Stimulated activated naive B cell treated with anti-CD40 and anti-IgM and Interleukin-4, amounts not matched to agents 10 μg/mL and 1 μg/mL and 100 μg/mL, for 72 hours (primary cell): ENCODE results near the gene ADK.
"Not testable (repeated sequence)": the region's sequence is repeated elsewhere in the genome, so short reads cannot be mapped to it uniquely, and the experiment has no call there.

ENCODE experiments used
- ATAC-seq, 2 donors: fragments of 150-1000 bp; cut with Tn5 transposase; replicated peaks; 2 replicates each; pipeline ENCODE4 v1.10.0; 2021; ENCODE audit warnings: moderate library complexity in 1 of 2
- DNase-seq: peaks from one replicate; pipeline ENCODE4 v3.0.0; 2021
- H3K27ac Mint-ChIP-seq: one replicate; pipeline ENCODE4 v1.8.0; 2022; ENCODE audit warnings: mild to moderate bottlenecking, mixed read lengths
- H3K27me3 Mint-ChIP-seq, 2 donors: one replicate each; pipeline ENCODE4 v1.8.0; 2022; ENCODE audit warnings: mixed read lengths in 2 of 2
- H3K36me3 Mint-ChIP-seq, 2 donors: one replicate each; pipeline ENCODE4 v1.8.0; 2022; ENCODE audit warnings: mixed read lengths in 2 of 2, mild to moderate bottlenecking in 1 of 2
- H3K4me1 Mint-ChIP-seq, 2 donors: one replicate each; pipeline ENCODE4 v1.8.0; 2022; ENCODE audit warnings: mixed read lengths in 2 of 2, mild to moderate bottlenecking in 1 of 2
- H3K4me3 Mint-ChIP-seq, 2 donors: one replicate each; pipeline ENCODE4 v1.8.0; 2022; ENCODE audit warnings: mild to moderate bottlenecking in 2 of 2, mixed read lengths in 2 of 2, moderate library complexity in 1 of 2
- H3K9me3 Mint-ChIP-seq, 2 donors: one replicate each; pipeline ENCODE4 v1.8.0; 2022; ENCODE audit warnings: mixed read lengths in 2 of 2, mild to moderate bottlenecking in 1 of 2

ADK gene

DNA sequence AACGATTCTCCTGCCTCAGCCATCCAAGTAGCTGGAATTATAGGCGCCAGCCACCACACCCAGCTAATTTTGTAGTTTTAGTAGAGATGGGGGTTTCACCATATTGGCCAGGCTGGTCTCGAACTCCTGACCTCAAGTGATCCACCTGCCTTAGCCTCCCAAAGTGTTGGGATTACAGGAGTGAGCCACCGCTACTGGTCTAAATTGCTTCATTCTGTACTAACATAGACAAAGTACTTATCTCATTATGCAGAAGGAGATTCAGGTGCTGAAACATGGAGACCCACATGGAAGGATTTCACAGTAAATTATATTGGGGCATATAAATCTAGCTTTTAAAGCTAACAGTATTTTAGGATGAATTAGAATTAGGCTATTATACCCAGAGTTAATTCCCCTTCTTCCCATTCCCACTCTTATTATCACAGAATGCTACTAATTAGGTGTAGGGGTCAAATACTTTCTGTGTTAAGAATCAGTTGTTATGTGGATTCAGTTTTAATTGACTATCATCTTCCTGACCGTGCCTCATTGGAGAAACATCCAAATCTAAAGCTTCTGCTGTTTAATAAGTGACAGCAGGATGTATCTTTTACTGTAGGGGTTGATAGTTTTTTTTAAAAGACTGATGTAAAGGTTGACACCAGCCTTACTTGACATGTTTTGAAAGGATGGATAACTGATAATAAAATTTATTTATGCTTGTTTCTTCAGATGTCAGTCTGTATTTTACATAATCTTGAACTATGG lies 27.2 kb downstream of the ADK start:
- Mint-ChIP-seq H3K4me1 (peaks cover 26 to 54% of the 10 kb centered on the region in 2 donors), H3K27ac (peak overlapping the region; percentile 56), H3K27me3 (no peaks in the 10 kb centered on the region), H3K9me3 (no peaks in the 10 kb centered on the region), H3K36me3 (peaks cover 0 to 16% of the 10 kb centered on the region in 2 donors), H3K4me3 (peak overlapping the region; percentile 73 to 95)
- DNase-seq = no peak
- no peak for ATAC-seq

DNA sequence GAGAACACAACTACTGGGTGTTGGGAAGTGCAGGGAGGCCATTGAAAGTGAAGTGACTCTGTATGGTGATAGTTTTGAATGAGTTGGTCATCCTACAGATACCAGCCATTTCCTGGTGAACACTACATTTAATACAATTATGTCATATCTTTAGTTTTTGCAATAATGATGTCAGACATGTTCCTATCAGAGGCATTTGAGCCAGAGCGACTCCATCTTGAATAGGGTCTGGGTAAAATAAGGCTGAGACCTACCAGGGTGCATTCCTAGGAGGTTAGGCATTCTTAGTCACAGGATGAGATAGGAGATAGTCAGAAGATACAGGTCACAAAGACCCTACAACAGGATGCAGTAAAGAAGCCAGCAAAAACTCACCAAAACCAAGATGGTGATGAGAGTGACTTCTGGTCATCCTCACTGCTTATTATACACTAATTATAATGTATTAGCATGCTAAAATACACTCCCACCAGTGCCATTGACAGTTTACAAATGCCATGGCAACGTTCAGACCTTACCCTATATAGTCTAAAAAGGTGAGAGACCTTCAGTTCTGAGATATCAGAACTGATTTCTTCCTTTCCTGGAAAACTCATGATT lies 28.2 kb downstream of the ADK start:
- Mint-ChIP-seq H3K27me3 (no peaks in the 10 kb centered on the region), H3K36me3 (peaks cover 0 to 16% of the 10 kb centered on the region in 2 donors), H3K4me3 (peak overlapping the region; percentile 48 to 51), H3K27ac (peak overlapping the region; percentile 42), H3K4me1 (peaks cover 26 to 54% of the 10 kb centered on the region in 2 donors), H3K9me3 (no peaks in the 10 kb centered on the region)
- no peak for ATAC-seq
- DNase-seq = no peak

GRCh38 chr10:74186678-74187077 lies 35.7 kb downstream of the ADK start:
- Mint-ChIP-seq H3K27me3 (no peaks in the 10 kb centered on the region), H3K4me1 (peaks cover 30 to 66% of the 10 kb centered on the region in 2 donors), H3K9me3 (peaks cover 0 to 4% of the 10 kb centered on the region in 2 donors), H3K4me3 (no peak overlapping the region), H3K27ac (no peak overlapping the region), H3K36me3 (peaks cover 12 to 26% of the 10 kb centered on the region in 2 donors)
- DNase-seq (no peak), ATAC-seq (no peak)

- no peaks in the 10 kb centered on the region for H3K27me3 Mint-ChIP-seq
- H3K9me3 Mint-ChIP-seq = peaks cover 0 to 4% of the 10 kb centered on the region in 2 donors
- peaks cover 12 to 26% of the 10 kb centered on the region in 2 donors for H3K36me3 Mint-ChIP-seq
- H3K4me3 Mint-ChIP-seq = no peak overlapping the region
- DNase-seq (no peak), ATAC-seq (no peak)
- peak overlapping the region; percentile 90 for H3K27ac Mint-ChIP-seq
- H3K4me1 Mint-ChIP-seq = peaks cover 30 to 68% of the 10 kb centered on the region in 2 donors
Observed at GRCh38 chr10:74187237-74187636, 36.2 kb downstream of the ADK start.

DNA sequence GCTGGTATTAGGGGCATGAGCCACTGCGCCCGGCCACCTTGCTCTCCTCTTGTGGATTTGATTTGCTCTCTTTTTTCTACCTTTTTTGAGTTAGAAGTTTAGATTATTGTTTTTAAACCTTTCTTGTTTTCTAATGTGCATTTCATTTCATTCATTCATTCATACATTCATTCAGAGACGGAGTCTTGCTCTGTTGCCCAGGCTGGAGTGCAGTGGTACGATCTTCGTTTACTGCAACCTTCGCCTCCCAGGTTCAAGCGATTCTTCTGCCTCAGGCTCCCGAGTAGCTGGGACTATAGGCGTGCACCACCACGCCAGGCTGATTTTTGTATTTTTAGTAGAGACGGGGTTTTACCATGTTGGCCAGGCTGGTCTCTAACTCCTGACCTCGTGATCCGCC lies 37.6 kb downstream of the ADK start:
- H3K4me3 Mint-ChIP-seq, DNase-seq, H3K9me3 Mint-ChIP-seq, H3K27me3 Mint-ChIP-seq, ATAC-seq: not testable (repeated sequence)
- Mint-ChIP-seq H3K4me1 (peaks cover 36 to 73% of the 10 kb centered on the region in 2 donors), H3K36me3 (peaks cover 12 to 26% of the 10 kb centered on the region in 2 donors), H3K27ac (peak overlapping the region; percentile 85)

- peaks cover 8 to 25% of the 10 kb centered on the region in 2 donors for H3K36me3 Mint-ChIP-seq
- H3K4me3 Mint-ChIP-seq = peak overlapping the region; percentile 72 to 73
- H3K9me3 Mint-ChIP-seq = peaks cover 0 to 3% of the 10 kb centered on the region in 2 donors
- ATAC-seq = peak; percentile 95 to 97
- H3K27ac Mint-ChIP-seq = peak overlapping the region; percentile 94
- H3K27me3 Mint-ChIP-seq = no peaks in the 10 kb centered on the region
- H3K4me1 Mint-ChIP-seq = peaks cover 43 to 81% of the 10 kb centered on the region in 2 donors
- DNase-seq = no peak
Observed at GRCh38 chr10:74189999-74190421, 39.0 kb downstream of the ADK start.

- Mint-ChIP-seq H3K4me3 (peak overlapping the region; percentile 72 to 73), H3K9me3 (peaks cover 0 to 2% of the 10 kb centered on the region in 2 donors), H3K36me3 (peaks cover 8 to 24% of the 10 kb centered on the region in 2 donors), H3K27ac (peak overlapping the region; percentile 94), H3K27me3 (no peaks in the 10 kb centered on the region), H3K4me1 (peaks cover 42 to 81% of the 10 kb centered on the region in 2 donors)
- DNase-seq (no peak), ATAC-seq (no peak)
Observed at GRCh38 chr10:74190494-74190893, 39.5 kb downstream of the ADK start.

- no peak overlapping the region for H3K27ac Mint-ChIP-seq
- no peaks in the 10 kb centered on the region for H3K27me3 Mint-ChIP-seq
- H3K36me3 Mint-ChIP-seq = peaks cover 9 to 19% of the 10 kb centered on the region in 2 donors
- no peak overlapping the region for H3K4me3 Mint-ChIP-seq
- DNase-seq (no peak), ATAC-seq (no peak)
- peaks cover 35 to 74% of the 10 kb centered on the region in 2 donors for H3K4me1 Mint-ChIP-seq
- H3K9me3 Mint-ChIP-seq = peaks cover 3 to 4% of the 10 kb centered on the region in 2 donors
Observed at GRCh38 chr10:74194545-74194944, 43.5 kb downstream of the ADK start.

DNA sequence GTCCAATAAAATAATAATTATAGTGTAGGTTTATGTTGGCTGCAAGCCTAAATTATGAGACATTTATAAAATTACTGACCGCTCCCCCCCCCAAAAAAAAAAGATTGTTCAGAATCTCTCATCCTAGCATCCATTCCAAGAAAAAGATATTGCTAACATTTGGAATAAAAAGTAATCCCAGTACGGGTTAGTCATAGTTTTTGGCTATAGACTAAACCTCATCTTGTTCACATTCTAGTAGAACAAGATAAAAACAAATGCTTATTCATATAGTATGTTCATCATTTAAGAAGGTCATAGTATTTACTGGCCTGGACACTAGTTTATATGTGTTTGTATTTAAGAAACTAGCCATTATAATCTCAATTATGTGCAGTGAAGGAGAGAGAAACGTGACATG lies 44.0 kb downstream of the ADK start:
- no peak for ATAC-seq
- H3K4me1 Mint-ChIP-seq = peaks cover 31 to 70% of the 10 kb centered on the region in 2 donors
- peak overlapping the region; percentile 15 for H3K27ac Mint-ChIP-seq
- peaks cover 3 to 4% of the 10 kb centered on the region in 2 donors for H3K9me3 Mint-ChIP-seq
- no peak for DNase-seq
- H3K36me3 Mint-ChIP-seq = peaks cover 9 to 16% of the 10 kb centered on the region in 2 donors
- no peak overlapping the region for H3K4me3 Mint-ChIP-seq
- H3K27me3 Mint-ChIP-seq = no peaks in the 10 kb centered on the region

DNA sequence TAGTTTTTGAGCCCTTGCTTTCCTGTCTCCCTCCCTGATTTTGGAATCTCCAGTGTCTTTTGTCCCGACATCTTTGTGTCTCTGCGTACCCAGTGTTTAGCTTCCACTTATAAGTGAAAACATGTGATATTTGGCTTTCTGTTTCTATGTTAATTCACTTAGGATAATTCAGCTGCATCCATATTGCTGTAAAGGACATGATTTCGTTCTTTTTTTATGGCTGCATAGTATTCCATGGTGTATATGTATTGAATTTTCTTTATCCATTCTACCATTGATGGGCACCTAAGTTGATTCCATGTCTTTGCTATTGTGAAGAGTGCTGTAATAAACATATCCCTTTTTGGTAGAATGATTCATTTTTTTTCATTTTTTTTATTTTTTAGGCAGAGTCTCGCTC lies 48.3 kb downstream of the ADK start:
- no peak overlapping the region for H3K27ac Mint-ChIP-seq
- H3K4me3 Mint-ChIP-seq = no peak overlapping the region
- peaks cover 12 to 22% of the 10 kb centered on the region in 2 donors for H3K36me3 Mint-ChIP-seq
- H3K27me3 Mint-ChIP-seq = no peaks in the 10 kb centered on the region
- H3K9me3 Mint-ChIP-seq = peaks cover 3 to 4% of the 10 kb centered on the region in 2 donors
- no peak for ATAC-seq
- no peak for DNase-seq
- peaks cover 19 to 41% of the 10 kb centered on the region in 2 donors for H3K4me1 Mint-ChIP-seq

- H3K27ac Mint-ChIP-seq = no peak overlapping the region
- H3K36me3 Mint-ChIP-seq = peaks cover 17 to 32% of the 10 kb centered on the region in 2 donors
- peaks cover 18 to 21% of the 10 kb centered on the region in 2 donors for H3K4me1 Mint-ChIP-seq
- no peak overlapping the region for H3K4me3 Mint-ChIP-seq
- ATAC-seq (no peak), DNase-seq (no peak)
- H3K9me3 Mint-ChIP-seq = peaks cover 3 to 4% of the 10 kb centered on the region in 2 donors
- no peaks in the 10 kb centered on the region for H3K27me3 Mint-ChIP-seq
Observed at GRCh38 chr10:74202356-74202755, 51.3 kb downstream of the ADK start.

- peak overlapping the region; percentile 25 for H3K27ac Mint-ChIP-seq
- no peak for DNase-seq
- no peaks in the 10 kb centered on the region for H3K27me3 Mint-ChIP-seq
- H3K4me3 Mint-ChIP-seq = no peak overlapping the region
- H3K36me3 Mint-ChIP-seq = peaks cover 24 to 38% of the 10 kb centered on the region in 2 donors
- ATAC-seq = no peak
- H3K9me3 Mint-ChIP-seq = peaks cover 0 to 1% of the 10 kb centered on the region in 2 donors
- H3K4me1 Mint-ChIP-seq = peaks cover 22 to 28% of the 10 kb centered on the region in 2 donors
Observed at GRCh38 chr10:74206746-74207145, 55.7 kb downstream of the ADK start.

DNA sequence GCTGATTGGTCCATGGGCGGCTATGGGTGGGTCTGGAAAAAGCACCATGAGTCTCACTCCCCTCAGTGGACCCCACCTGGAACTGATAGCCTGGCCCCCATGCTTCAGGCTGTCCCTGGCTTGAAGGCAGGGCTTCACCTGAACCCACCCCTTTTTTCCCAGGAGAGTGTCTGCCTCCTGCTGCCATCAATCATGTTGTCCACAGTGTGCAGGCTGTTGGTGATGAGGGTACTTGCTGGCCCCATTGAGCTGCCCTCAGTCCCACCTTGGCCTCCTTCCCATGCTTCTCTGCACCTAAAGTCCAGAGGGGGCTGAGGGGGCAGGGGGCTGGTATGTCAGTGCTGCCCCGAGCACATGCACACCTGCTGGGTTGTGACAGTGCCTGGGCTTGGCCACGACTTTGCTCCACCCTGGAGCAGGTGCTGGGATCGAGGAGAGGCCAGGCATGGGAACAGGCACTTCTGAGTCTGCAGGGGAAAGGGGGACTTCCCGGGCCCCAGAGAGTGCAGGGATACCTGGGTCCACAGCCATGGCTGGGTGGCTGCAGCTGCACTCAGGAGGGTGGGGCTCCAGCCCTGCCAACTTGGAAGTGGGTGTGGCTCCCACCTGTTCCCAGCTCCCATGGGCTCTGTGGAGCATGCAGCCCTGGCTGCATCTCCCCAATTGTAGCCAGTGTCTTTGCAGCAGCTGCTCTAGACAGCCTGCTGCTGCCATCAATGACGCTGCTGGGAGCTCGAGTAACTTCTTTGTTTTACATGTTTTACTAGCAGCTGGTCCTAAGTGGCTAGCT lies 56.9 kb downstream of the ADK start:
- Mint-ChIP-seq H3K36me3 (peaks cover 27 to 42% of the 10 kb centered on the region in 2 donors), H3K9me3 (peaks cover 3% of the 10 kb centered on the region in 2 donors), H3K4me3 (no peak overlapping the region), H3K4me1 (peaks cover 25 to 37% of the 10 kb centered on the region in 2 donors), H3K27ac (peak overlapping the region; percentile 14), H3K27me3 (no peaks in the 10 kb centered on the region)
- no peak for DNase-seq
- no peak for ATAC-seq

GRCh38 chr10:74208997-74209396 lies 58.0 kb downstream of the ADK start:
- H3K36me3 Mint-ChIP-seq = peaks cover 25 to 42% of the 10 kb centered on the region in 2 donors
- H3K27me3 Mint-ChIP-seq = no peaks in the 10 kb centered on the region
- peaks cover 3% of the 10 kb centered on the region in 2 donors for H3K9me3 Mint-ChIP-seq
- no peak overlapping the region for H3K4me3 Mint-ChIP-seq
- ATAC-seq = no peak
- DNase-seq = no peak
- H3K4me1 Mint-ChIP-seq = peaks cover 24 to 41% of the 10 kb centered on the region in 2 donors
- no peak overlapping the region for H3K27ac Mint-ChIP-seq
